A549 (cell line): ENCODE measurements around the gene MOBP. TPM values are rescaled to one million over a fixed set of nuclear protein-coding genes. Genes with fewer than 3 reads are reported as not detected.

ENCODE experiments used
- ATAC-seq, 2 experiments: fragments of 200-7000 bp in 1 of 2; fragments of >200 bp in 1 of 2; cut with Nextera tagmentation in 1 of 2; cut with Tn5 transposase in 1 of 2; 3 replicates each; pipeline versions ENCODE4 v1.8.0 to v1.9.1; 2018 to 2020; ENCODE audit warnings: mild to moderate bottlenecking in 1 of 2, moderate library complexity in 1 of 2
- CTCF ChIA-PET: fragments of 300-600 bp; sonication (Branson Sonifier 250); formaldehyde crosslinking; extraction: SDS; loops from one replicate; lab custom pipeline; 2021; ENCODE audit warnings: antibody characterized with exemption, inconsistent platforms; lab: Yijun Ruan, JAX
- POLR2A ChIA-PET: fragments of 350-600 bp; formaldehyde crosslinking; extraction: SDS; loops from one replicate; lab custom pipeline; 2021; ENCODE audit warnings: antibody characterized with exemption, inconsistent platforms; lab: Yijun Ruan, JAX
- DNase-seq, 2 experiments: peaks; one replicate each; pipeline versions ENCODE4 v3.0.0 to v3.0.0-alpha.2; 2011 to 2016; ENCODE audit warnings: low read depth in 1 of 2, low spot score in 1 of 2
- FAIRE-seq: peaks from 2 replicates; lab custom pipeline; 2011; peaks lifted over from hg19 to GRCh38; lab: Jason Lieb, UNC
- H3K27ac ChIP-seq, 2 experiments: fragments of >200 bp; sonication (Bioruptor Twin); formaldehyde crosslinking; 3 replicates each; pipeline ENCODE4 v1.5.1; 2016 to 2017
- H3K4me1 ChIP-seq: fragments of >200 bp; sonication (Bioruptor Twin); formaldehyde crosslinking; 3 replicates; pipeline ENCODE4 v1.6.1; 2016
- H3K4me2 ChIP-seq: fragments of >200 bp; sonication (Bioruptor Twin); formaldehyde crosslinking; 3 replicates; pipeline ENCODE4 v1.6.1; 2016
- H3K4me3 ChIP-seq: fragments of >200 bp; sonication (Bioruptor Twin); formaldehyde crosslinking; 3 replicates; pipeline ENCODE4 v1.5.1; 2016
- H3K9me3 ChIP-seq: fragments of >200 bp; sonication (Bioruptor Twin); formaldehyde crosslinking; 3 replicates; pipeline ENCODE4 v1.6.1; 2016
- CHD4 ChIP-seq: fragments of 200-600 bp; sonication (generic); IDR thresholded peaks from 2 replicates; pipeline ENCODE4 v1.6.1; 2016; ENCODE audit warnings: antibody characterized with exemption, mild to moderate bottlenecking, borderline replicate concordance
- ESRRA ChIP-seq: fragments of 150-350 bp; IDR thresholded peaks from 2 replicates; pipeline ENCODE4 v1.6.1; 2014; ENCODE audit warnings: mild to moderate bottlenecking, low read length, borderline replicate concordance
- FOSB ChIP-seq: fragments of 250-450 bp; sonication (Bioruptor Pico); IDR thresholded peaks from 2 replicates; pipeline ENCODE4 v1.5.0; 2020; ENCODE audit warnings: mild to moderate bottlenecking, moderate library complexity
- HEYL ChIP-seq: fragments of 250-450 bp; sonication (Bioruptor Pico); IDR thresholded peaks from 2 replicates; pipeline ENCODE4 v1.8.0; 2021; ENCODE audit warnings: mild to moderate bottlenecking, moderate library complexity
- HOXA7 ChIP-seq: fragments of 250-450 bp; sonication (Bioruptor Pico); IDR thresholded peaks from 2 replicates; pipeline ENCODE4 v1.5.0; 2020; ENCODE audit warnings: mild to moderate bottlenecking, moderate library complexity
- JUN ChIP-seq, 2 experiments: fragments of >200 bp; sonication (Bioruptor Twin); formaldehyde crosslinking; IDR thresholded peaks; 2 replicates in 1 of 2; 3 replicates in 1 of 2; pipeline ENCODE4 v1.6.1; 2016 to 2017
- MYC ChIP-seq: IDR thresholded peaks from 2 replicates; pipeline ENCODE4 v1.6.1; 2012; ENCODE audit warnings: mild to moderate bottlenecking, inconsistent platforms, low read length, improper control_type of control experiment, borderline replicate concordance
- NPAS2 ChIP-seq: fragments of 250-450 bp; sonication (Bioruptor Pico); IDR thresholded peaks from 2 replicates; pipeline ENCODE4 v1.8.0; 2022; ENCODE audit warnings: mild to moderate bottlenecking, moderate library complexity, borderline replicate concordance
- NR3C1 ChIP-seq: fragments of >200 bp; sonication (Bioruptor Twin); formaldehyde crosslinking; IDR thresholded peaks from 3 replicates; pipeline ENCODE4 v1.6.1; 2017
- PHF8 ChIP-seq: fragments of 200-600 bp; sonication (generic); IDR thresholded peaks from 2 replicates; pipeline ENCODE4 v1.6.1; 2016; ENCODE audit warnings: low read depth, mild to moderate bottlenecking, antibody characterized with exemption, moderate library complexity, borderline replicate concordance
- RAD21 ChIP-seq, 2 experiments: fragments of >200 bp in 1 of 2; sonication (Bioruptor Twin) in 1 of 2; formaldehyde crosslinking in 1 of 2; IDR thresholded peaks in 1 of 2; conservative IDR thresholded peaks in 1 of 2; 2 replicates in 1 of 2; 3 replicates in 1 of 2; pipeline ENCODE4 v1.6.1; 2012 to 2018; ENCODE audit warnings: inconsistent platforms in 1 of 2
- RNF2 ChIP-seq: fragments of 200-600 bp; sonication (generic); IDR thresholded peaks from 2 replicates; pipeline ENCODE4 v1.6.1; 2016; ENCODE audit warnings: low read depth, mild to moderate bottlenecking, antibody characterized with exemption, moderate library complexity, borderline replicate concordance
- SMC3 ChIP-seq: fragments of >200 bp; sonication (Bioruptor Twin); formaldehyde crosslinking; IDR thresholded peaks from 3 replicates; pipeline ENCODE4 v1.6.1; 2018; ENCODE audit warnings: inconsistent platforms
- SREBF2 ChIP-seq: fragments of 450-650 bp; IDR thresholded peaks from 2 replicates; pipeline ENCODE4 v1.6.1; 2014; ENCODE audit warnings: mild to moderate bottlenecking, moderate library complexity
- TFCP2L1 ChIP-seq: fragments of 250-450 bp; sonication (Bioruptor Pico); IDR thresholded peaks from 2 replicates; pipeline ENCODE4 v1.5.0; 2021; ENCODE audit warnings: mild to moderate bottlenecking
- TP53 ChIP-seq: fragments of 250-450 bp; sonication (Bioruptor Pico); IDR thresholded peaks from 2 replicates; pipeline ENCODE4 v1.5.0; 2021; ENCODE audit warnings: mild to moderate bottlenecking, moderate library complexity
- ZFP36 ChIP-seq: fragments of 450-650 bp; IDR thresholded peaks from 2 replicates; pipeline ENCODE4 v1.6.1; 2014; ENCODE audit warnings: borderline replicate concordance; ENCODE audit not compliant: partially characterized antibody
- WGBS: methylation state at CpG from one replicate; pipeline ENCODE4 v1.1.6; 2017; ENCODE audit errors: missing lambda C conversion rate; 5-methylcytosine and 5-hydroxymethylcytosine counted together
- polyA plus RNA-seq, 4 experiments: library from polyadenylated mRNA; depleted of rRNA in 3 of 4; stranded (reverse); fragments of >200 nt; fragmentation: RNase III in 1 of 4; extraction: RNeasy Plus Mini Kit Qiagen cat#74134 plus additional on column Dnase treatment in 1 of 4; gene quantifications; 2 replicates in 3 of 4; 3 replicates in 1 of 4; pipeline ENCODE4 v1.2.3, GENCODE V29; 2011 to 2017
- TF ChIP-seq, protein P1 (sequence below): fragments of 250-450 bp; sonication (Bioruptor Pico); IDR thresholded peaks from 2 replicates; pipeline ENCODE4 v1.5.0; 2020; ENCODE audit warnings: low read depth, mild to moderate bottlenecking, moderate library complexity
- TF ChIP-seq, protein P2 (sequence below): fragments of 200-600 bp; sonication (generic); IDR thresholded peaks from 2 replicates; pipeline ENCODE4 v1.6.1; 2016; ENCODE audit warnings: antibody characterized with exemption, mild to moderate bottlenecking, moderate library complexity
- TF ChIP-seq, protein P3 (sequence below): fragments of 450-650 bp; IDR thresholded peaks from 2 replicates; pipeline ENCODE4 v1.6.1; 2014; ENCODE audit warnings: antibody characterized with exemption
- TF ChIP-seq, protein P4 (sequence below): fragments of >200 bp; sonication (Bioruptor Twin); formaldehyde crosslinking; IDR thresholded peaks from 3 replicates; pipeline ENCODE4 v1.5.1; 2016

Gene MOBP
- polyA plus RNA-seq, 2 of the 4 experiments (the other 2 are of a cell fraction): 0.10 TPM; not detected in 1

DNA sequence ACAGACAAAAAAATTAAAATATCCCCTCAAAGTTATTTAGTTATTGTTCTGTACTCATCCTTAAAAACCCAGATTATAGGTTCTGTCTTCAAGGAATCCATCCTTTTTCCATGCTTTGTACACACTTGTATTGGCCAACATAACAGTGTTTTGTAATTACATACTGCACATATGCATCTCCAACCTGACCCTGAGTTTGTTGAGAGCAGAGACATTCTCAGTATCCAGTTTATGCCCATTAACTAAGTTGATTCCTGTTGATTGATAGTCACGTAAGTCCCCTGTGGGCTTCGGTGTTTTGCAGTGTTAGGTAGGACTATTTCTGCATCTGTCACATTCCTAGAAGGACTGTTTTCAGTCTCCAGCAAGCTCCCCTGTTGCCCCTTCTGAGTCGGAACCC is 33.6 kb downstream of the MOBP start (continued):
- TF ChIP-seq RAD21 (conservative IDR thresholded peaks at IDR 0.05 in 1 of 2, IDR thresholded peaks at IDR 0.05 in 1 of 2) (no peak), ESRRA (no peak)

DNA sequence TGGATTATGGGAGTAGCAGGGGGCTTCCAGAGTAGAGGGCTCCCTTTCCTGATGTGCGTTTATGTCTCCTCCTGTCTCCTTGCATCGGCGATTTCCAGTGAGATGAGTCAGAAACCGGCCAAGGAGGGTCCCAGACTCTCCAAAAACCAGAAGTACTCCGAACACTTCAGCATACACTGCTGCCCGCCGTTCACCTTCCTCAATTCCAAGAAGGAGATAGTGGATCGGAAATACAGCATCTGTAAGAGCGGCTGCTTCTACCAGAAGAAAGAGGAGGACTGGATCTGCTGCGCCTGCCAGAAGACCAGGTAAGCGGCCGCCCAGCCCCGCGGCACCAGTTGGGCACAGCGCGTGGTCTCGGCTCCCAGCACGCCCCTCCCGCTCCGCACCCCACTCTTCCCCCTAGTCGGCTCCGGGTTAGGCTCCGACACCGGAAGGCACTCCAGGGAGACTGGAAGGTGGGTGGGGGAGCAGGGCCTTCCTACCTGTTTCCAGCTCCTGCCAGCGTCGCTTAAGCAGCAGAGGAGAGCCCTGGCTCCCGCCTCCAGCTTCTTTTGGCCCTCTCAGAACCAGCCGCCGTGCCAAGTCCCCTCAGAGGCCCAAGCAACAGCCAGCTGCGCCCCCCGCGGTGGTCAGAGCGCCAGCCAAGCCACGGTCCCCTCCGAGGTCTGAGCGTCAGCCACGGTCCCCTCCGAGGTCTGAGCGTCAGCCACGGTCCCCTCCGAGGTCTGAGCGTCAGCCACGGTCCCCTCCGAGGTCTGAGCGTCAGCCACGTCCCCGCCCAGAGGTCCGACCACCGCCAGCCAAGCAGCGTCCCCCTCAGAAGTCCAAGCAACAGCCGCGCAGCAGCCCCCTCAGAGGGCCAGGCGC is 34.7 kb downstream of the MOBP start:
- Histone ChIP-seq H3K4me2 (no peak overlapping the region), H3K9me3 (no peaks in the 10 kb centered on the region), H3K4me3 (no peak overlapping the region), H3K4me1 (peaks cover 6% of the 10 kb centered on the region; the same call in 1 of the 3 replicates), H3K27ac (no peak overlapping the region)
- WGBS: 44% methylated on average over 31 of the region's 53 CpGs
- ChIA-PET POLR2A (no interaction called here), CTCF (interaction anchor here (0.7 to 1.1 kb wide), 2 partner anchors 32 to 55 kb away, joined by 3 to 5 read pairs; no protein-coding TSS in a partner anchor)
- FAIRE-seq: no peak
- ATAC-seq: no peak
- DNase-seq: no peak
- TF ChIP-seq SREBF2: no peak
- no peak for TF ChIP-seq ESRRA
- no peak for TF ChIP-seq NR3C1
- TF ChIP-seq, protein P1, sequence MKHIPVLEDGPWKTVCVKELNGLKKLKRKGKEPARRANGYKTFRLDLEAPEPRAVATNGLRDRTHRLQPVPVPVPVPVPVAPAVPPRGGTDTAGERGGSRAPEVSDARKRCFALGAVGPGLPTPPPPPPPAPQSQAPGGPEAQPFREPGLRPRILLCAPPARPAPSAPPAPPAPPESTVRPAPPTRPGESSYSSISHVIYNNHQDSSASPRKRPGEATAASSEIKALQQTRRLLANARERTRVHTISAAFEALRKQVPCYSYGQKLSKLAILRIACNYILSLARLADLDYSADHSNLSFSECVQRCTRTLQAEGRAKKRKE (CRISPR knock-in tag): no peak
- no peak for TF ChIP-seq CHD4
- TF ChIP-seq, protein P2, sequence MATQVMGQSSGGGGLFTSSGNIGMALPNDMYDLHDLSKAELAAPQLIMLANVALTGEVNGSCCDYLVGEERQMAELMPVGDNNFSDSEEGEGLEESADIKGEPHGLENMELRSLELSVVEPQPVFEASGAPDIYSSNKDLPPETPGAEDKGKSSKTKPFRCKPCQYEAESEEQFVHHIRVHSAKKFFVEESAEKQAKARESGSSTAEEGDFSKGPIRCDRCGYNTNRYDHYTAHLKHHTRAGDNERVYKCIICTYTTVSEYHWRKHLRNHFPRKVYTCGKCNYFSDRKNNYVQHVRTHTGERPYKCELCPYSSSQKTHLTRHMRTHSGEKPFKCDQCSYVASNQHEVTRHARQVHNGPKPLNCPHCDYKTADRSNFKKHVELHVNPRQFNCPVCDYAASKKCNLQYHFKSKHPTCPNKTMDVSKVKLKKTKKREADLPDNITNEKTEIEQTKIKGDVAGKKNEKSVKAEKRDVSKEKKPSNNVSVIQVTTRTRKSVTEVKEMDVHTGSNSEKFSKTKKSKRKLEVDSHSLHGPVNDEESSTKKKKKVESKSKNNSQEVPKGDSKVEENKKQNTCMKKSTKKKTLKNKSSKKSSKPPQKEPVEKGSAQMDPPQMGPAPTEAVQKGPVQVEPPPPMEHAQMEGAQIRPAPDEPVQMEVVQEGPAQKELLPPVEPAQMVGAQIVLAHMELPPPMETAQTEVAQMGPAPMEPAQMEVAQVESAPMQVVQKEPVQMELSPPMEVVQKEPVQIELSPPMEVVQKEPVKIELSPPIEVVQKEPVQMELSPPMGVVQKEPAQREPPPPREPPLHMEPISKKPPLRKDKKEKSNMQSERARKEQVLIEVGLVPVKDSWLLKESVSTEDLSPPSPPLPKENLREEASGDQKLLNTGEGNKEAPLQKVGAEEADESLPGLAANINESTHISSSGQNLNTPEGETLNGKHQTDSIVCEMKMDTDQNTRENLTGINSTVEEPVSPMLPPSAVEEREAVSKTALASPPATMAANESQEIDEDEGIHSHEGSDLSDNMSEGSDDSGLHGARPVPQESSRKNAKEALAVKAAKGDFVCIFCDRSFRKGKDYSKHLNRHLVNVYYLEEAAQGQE: no peak
- TF ChIP-seq SMC3: no peak
- no peak for TF ChIP-seq TP53
- no peak for TF ChIP-seq ZFP36
- TF ChIP-seq PHF8: no peak
- TF ChIP-seq NPAS2: no peak
- TF ChIP-seq RNF2: no peak
- no peak for TF ChIP-seq MYC
- TF ChIP-seq, protein P3, sequence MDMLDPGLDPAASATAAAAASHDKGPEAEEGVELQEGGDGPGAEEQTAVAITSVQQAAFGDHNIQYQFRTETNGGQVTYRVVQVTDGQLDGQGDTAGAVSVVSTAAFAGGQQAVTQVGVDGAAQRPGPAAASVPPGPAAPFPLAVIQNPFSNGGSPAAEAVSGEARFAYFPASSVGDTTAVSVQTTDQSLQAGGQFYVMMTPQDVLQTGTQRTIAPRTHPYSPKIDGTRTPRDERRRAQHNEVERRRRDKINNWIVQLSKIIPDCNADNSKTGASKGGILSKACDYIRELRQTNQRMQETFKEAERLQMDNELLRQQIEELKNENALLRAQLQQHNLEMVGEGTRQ: no peak
- TF ChIP-seq HEYL (CRISPR knock-in tag): no peak
- TF ChIP-seq FOSB (CRISPR knock-in tag): no peak
- no peak for TF ChIP-seq TFCP2L1 (CRISPR knock-in tag)
- no peak for TF ChIP-seq HOXA7
- no peak for TF ChIP-seq JUN (IDR thresholded peaks at IDR 0.05)
- TF ChIP-seq, protein P4, sequence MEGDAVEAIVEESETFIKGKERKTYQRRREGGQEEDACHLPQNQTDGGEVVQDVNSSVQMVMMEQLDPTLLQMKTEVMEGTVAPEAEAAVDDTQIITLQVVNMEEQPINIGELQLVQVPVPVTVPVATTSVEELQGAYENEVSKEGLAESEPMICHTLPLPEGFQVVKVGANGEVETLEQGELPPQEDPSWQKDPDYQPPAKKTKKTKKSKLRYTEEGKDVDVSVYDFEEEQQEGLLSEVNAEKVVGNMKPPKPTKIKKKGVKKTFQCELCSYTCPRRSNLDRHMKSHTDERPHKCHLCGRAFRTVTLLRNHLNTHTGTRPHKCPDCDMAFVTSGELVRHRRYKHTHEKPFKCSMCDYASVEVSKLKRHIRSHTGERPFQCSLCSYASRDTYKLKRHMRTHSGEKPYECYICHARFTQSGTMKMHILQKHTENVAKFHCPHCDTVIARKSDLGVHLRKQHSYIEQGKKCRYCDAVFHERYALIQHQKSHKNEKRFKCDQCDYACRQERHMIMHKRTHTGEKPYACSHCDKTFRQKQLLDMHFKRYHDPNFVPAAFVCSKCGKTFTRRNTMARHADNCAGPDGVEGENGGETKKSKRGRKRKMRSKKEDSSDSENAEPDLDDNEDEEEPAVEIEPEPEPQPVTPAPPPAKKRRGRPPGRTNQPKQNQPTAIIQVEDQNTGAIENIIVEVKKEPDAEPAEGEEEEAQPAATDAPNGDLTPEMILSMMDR: no peak
